ENCODE data around the gene NLE1. TPM values are rescaled to one million over a fixed set of nuclear protein-coding genes. Genes with fewer than 3 reads are reported as not detected.

Gene NLE1
- total RNA-seq, 6 experiments from 2014 or later = 15.2 to 21.0 (median 18.5) TPM

DNA sequence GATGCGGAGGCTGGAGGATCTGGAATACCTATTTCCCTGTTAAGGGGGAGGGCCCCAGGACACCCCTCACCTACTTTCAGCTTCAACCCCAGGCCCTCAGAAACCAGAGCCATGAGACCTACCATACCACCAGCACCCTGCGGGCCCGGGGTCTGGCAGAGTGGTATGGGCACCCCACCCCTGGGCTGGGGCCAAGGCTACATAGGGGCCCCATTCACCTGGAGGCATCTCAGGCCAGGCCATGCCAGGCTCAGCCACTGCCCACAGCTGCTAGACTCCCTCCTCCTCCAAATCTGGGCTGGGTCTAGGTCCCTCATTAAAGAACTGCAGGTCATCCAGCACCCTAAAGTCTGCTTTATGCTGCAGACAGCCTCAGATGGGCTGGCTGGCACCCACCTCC lies 11.7 kb downstream of the NLE1 start:
- DNase-seq = no peak
- no peaks in the 10 kb centered on the region; the same call in 1 of the 2 replicates for H3K27me3 Mint-ChIP-seq (ENCODE audit: insufficient read depth)
- no peaks in the 10 kb centered on the region for H3K9me3 Mint-ChIP-seq
- H3K4me1 Mint-ChIP-seq (ENCODE audit: low read depth) = peaks cover 25% of the 10 kb centered on the region
- no peak overlapping the region for H3K4me3 Mint-ChIP-seq
- peaks cover 23% of the 10 kb centered on the region for H3K36me3 Mint-ChIP-seq (ENCODE audit: low read depth)
- TF ChIP-seq, protein P1, sequence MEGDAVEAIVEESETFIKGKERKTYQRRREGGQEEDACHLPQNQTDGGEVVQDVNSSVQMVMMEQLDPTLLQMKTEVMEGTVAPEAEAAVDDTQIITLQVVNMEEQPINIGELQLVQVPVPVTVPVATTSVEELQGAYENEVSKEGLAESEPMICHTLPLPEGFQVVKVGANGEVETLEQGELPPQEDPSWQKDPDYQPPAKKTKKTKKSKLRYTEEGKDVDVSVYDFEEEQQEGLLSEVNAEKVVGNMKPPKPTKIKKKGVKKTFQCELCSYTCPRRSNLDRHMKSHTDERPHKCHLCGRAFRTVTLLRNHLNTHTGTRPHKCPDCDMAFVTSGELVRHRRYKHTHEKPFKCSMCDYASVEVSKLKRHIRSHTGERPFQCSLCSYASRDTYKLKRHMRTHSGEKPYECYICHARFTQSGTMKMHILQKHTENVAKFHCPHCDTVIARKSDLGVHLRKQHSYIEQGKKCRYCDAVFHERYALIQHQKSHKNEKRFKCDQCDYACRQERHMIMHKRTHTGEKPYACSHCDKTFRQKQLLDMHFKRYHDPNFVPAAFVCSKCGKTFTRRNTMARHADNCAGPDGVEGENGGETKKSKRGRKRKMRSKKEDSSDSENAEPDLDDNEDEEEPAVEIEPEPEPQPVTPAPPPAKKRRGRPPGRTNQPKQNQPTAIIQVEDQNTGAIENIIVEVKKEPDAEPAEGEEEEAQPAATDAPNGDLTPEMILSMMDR (IDR thresholded peaks at IDR 0.05) = no peak
- no peak overlapping the region for H3K27ac Mint-ChIP-seq

DNA sequence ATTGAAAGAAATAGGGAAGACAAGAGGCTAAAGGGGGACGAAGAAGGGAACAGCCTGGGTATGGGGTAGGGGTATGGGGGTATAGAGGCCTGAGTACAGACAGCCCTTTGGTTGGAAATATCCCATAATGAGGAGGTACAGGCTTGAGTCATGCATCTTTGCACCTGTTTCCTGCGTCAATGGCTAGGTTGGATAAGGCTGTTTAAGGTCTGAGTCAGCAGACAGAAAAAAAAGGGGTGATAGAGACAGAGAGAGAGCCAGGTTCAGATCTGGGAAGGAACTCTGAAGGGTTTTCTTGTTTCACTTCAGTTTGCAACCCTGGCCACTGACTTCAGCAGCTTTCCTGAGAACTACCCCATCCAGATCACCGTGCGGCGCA lies 12.1 kb downstream of the NLE1 start:
- no peaks in the 10 kb centered on the region; the same call in 1 of the 2 replicates for H3K27me3 Mint-ChIP-seq (ENCODE audit: insufficient read depth)
- no peak overlapping the region for H3K4me3 Mint-ChIP-seq
- no peak overlapping the region for H3K27ac Mint-ChIP-seq
- peaks cover 19% of the 10 kb centered on the region for H3K36me3 Mint-ChIP-seq (ENCODE audit: low read depth)
- DNase-seq = no peak
- H3K9me3 Mint-ChIP-seq = no peaks in the 10 kb centered on the region
- H3K4me1 Mint-ChIP-seq (ENCODE audit: low read depth) = peaks cover 25% of the 10 kb centered on the region
- TF ChIP-seq, protein P1 (IDR thresholded peaks at IDR 0.05) = no peak

DNA sequence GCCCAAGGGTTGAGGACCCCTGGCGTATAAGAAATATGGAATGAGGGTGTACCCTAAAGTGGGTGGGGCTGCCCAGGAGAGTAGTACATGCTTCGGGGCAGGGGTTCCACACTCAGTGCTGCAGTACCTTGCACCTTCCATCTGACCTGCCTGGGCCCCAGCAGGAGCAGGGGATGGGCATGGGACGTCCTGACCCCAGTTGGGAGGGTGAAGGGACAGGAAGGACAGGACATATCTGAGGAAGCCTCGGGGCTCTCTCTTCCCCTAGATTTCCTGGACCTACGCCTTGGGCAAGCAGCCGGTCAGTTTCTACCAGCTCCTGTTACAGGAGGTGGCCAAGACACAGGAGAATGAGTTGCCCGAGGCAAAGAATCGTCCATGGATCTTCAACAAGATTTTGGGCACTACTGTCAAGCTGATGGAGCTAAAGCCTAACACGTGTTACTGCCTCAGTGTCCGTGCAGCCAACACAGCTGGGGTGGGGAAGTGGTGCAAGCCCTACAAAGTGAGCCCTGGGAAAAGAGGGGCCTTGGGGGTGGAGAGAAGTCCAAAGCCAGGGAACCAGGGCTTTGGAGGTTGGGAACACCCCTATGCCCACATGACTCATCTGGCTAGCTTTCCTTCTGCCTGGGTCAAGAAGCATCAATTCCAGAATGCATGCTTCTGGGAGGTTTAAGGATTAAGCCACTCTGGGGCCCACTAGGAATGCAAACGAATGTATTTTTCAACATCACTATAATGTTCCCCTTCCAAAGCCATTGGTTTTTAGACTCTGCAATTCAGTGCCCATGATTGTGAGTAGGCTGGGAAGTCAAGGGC lies 12.7 kb downstream of the NLE1 start:
- peaks cover 17% of the 10 kb centered on the region for H3K36me3 Mint-ChIP-seq (ENCODE audit: low read depth)
- TF ChIP-seq, protein P1 (IDR thresholded peaks at IDR 0.05) = no peak
- no peak for DNase-seq
- no peak overlapping the region for H3K27ac Mint-ChIP-seq
- H3K27me3 Mint-ChIP-seq (ENCODE audit: insufficient read depth) = no peaks in the 10 kb centered on the region; the same call in 1 of the 2 replicates
- H3K9me3 Mint-ChIP-seq = no peaks in the 10 kb centered on the region
- no peak overlapping the region for H3K4me3 Mint-ChIP-seq
- peaks cover 25% of the 10 kb centered on the region for H3K4me1 Mint-ChIP-seq (ENCODE audit: low read depth)

DNA sequence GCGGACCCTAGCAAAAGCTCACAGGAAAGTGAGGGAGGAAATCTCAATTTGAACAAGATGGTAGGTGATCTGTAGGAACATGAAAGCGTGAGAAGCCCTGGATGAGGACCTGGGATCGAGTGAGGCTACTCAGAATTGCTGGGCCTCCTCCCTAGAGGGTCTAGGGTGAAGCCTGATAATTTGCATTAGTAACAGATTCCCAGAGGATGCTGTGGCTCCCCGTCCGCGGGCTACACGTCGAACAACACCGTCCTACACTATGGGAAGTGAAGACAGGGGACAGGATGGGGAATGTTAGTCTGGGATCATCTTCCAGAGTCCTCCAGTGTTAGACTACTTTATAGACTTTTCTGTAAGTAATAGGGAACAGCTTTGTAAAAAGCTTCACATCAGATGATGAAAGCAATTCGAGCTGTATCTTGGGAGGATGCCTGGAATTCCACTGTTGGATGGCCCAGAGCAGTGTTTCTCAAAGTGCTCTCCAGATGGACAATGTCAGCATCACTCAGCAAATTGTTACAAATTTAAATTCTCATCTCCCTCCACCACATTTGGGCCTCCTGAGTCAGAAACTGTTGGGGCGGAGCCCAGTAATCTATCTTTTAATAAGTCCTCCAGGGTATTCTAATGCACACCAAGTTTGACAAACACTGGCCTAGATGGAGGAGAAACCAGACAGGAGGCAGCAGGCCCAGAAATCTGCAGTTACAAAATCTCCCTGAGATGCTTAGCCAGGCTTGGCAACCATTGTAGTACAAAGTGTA lies 14.2 kb downstream of the NLE1 start:
- Mint-ChIP-seq H3K4me1 (ENCODE audit: low read depth) (peaks cover 25% of the 10 kb centered on the region), H3K36me3 (ENCODE audit: low read depth) (peaks cover 7% of the 10 kb centered on the region; the same call in 1 of the 2 replicates), H3K27ac (peak overlapping the region; percentile 64), H3K27me3 (ENCODE audit: insufficient read depth) (no peaks in the 10 kb centered on the region; the same call in 1 of the 2 replicates), H3K4me3 (no peak overlapping the region), H3K9me3 (no peaks in the 10 kb centered on the region)
- peak; percentile 56 for DNase-seq
- TF ChIP-seq, protein P1 (IDR thresholded peaks at IDR 0.05) = no peak

DNA sequence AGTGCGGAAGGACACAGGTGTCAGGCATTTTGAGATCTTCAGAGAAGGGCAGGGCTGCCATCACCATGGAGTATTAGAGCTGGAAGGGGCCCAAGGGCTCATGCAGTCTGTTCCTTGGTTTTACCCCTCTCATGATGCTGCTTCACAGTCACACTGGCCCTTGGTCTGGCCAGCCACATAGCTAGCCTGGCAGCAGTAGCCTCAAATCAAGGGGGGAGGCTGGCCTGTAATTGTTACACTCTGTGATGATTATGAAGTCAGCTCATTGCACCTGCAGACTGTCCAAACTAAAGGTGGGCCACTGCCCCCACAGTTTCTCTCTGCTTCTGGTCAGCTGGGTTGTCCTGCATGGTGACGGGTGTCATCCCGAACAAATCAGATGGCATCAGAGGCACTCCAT lies 20.8 kb downstream of the NLE1 start, which contains the start of gene FNDC8:
TSS of gene FNDC8 (plus strand) at position 301 of the 400 bp plus-strand sequence. CDS start at position 380, 79 bp downstream.
- H3K27ac Mint-ChIP-seq = no peak within 1 kb of the TSS
- H3K4me3 Mint-ChIP-seq = no peak within 1 kb of the TSS; the same call in 1 of the 2 replicates
- TF ChIP-seq, protein P1 (IDR thresholded peaks at IDR 0.05) = no peak
- H3K9me3 Mint-ChIP-seq = no peaks in the 10 kb centered on the region
- no peak for DNase-seq
- peaks cover 7% of the 10 kb centered on the region; the same call in 1 of the 2 replicates for H3K36me3 Mint-ChIP-seq (ENCODE audit: low read depth)
- H3K27me3 Mint-ChIP-seq (ENCODE audit: insufficient read depth) = peaks cover 2% of the 10 kb centered on the region
- peaks cover 24% of the 10 kb centered on the region for H3K4me1 Mint-ChIP-seq (ENCODE audit: low read depth)

All from HFFc6 (cell line).